ENCODE data around the gene MICU1.

MICU1 gene

GRCh38 chr10:72574636-72575035 lies 51.2 kb downstream of the MICU1 start:
- no peaks in the 10 kb centered on the region for H3K27me3 ChIP-seq (ENCODE audit: insufficient read depth, insufficient read length)
- no peak overlapping the region for H3K4me3 ChIP-seq (ENCODE audit: insufficient read length, low read depth)
- TF ChIP-seq YY1 (IDR thresholded peaks at IDR 0.05; ENCODE audit: insufficient read depth, insufficient read length) (no peak), ZNF274 (IDR thresholded peaks at IDR 0.05; ENCODE audit: low read depth, low read length) (no peak), SUZ12 (IDR thresholded peaks at IDR 0.05; ENCODE audit: extremely low read depth, insufficient read depth, insufficient read length) (no peak)
- no peak overlapping the region for H3K9ac ChIP-seq (ENCODE audit: insufficient read length, low read depth)
- DNase-seq (ENCODE audit: low read depth, low spot score), result no peak
- no peaks in the 10 kb centered on the region for H3K9me3 ChIP-seq (ENCODE audit: insufficient read depth, low read length)
- no peaks in the 10 kb centered on the region for H3K36me3 ChIP-seq (ENCODE audit: insufficient read depth, insufficient read length, low read length)
- H3K4me1 ChIP-seq (ENCODE audit: insufficient read depth, insufficient read length), result no peaks in the 10 kb centered on the region

GRCh38 chr10:72573079-72573478 lies 52.8 kb downstream of the MICU1 start:
- no peak overlapping the region for H3K9ac ChIP-seq (ENCODE audit: insufficient read length, low read depth)
- no peak for DNase-seq (ENCODE audit: low read depth, low spot score)
- no peak overlapping the region for H3K4me3 ChIP-seq (ENCODE audit: insufficient read length, low read depth)
- no peaks in the 10 kb centered on the region for H3K9me3 ChIP-seq (ENCODE audit: insufficient read depth, low read length)
- H3K4me1 ChIP-seq (ENCODE audit: insufficient read depth, insufficient read length), result no peaks in the 10 kb centered on the region
- no peaks in the 10 kb centered on the region for H3K36me3 ChIP-seq (ENCODE audit: insufficient read depth, insufficient read length, low read length)
- no peaks in the 10 kb centered on the region for H3K27me3 ChIP-seq (ENCODE audit: insufficient read depth, insufficient read length)
- TF ChIP-seq YY1 (IDR thresholded peaks at IDR 0.05; ENCODE audit: insufficient read depth, insufficient read length), result no peak
- no peak for TF ChIP-seq SUZ12 (IDR thresholded peaks at IDR 0.05; ENCODE audit: extremely low read depth, insufficient read depth, insufficient read length)
- TF ChIP-seq ZNF274 (IDR thresholded peaks at IDR 0.05; ENCODE audit: low read depth, low read length), result no peak

GRCh38 chr10:72567889-72568640 lies 57.8 kb downstream of the MICU1 start:
- Histone ChIP-seq H3K9me3 (ENCODE audit: insufficient read depth, low read length) (no peaks in the 10 kb centered on the region), H3K9ac (ENCODE audit: insufficient read length, low read depth) (no peak overlapping the region), H3K27me3 (ENCODE audit: insufficient read depth, insufficient read length) (no peaks in the 10 kb centered on the region), H3K36me3 (ENCODE audit: insufficient read depth, insufficient read length, low read length) (peaks cover 9% of the 10 kb centered on the region), H3K4me1 (ENCODE audit: insufficient read depth, insufficient read length) (no peaks in the 10 kb centered on the region), H3K4me3 (ENCODE audit: insufficient read length, low read depth) (no peak overlapping the region)
- no peak for DNase-seq (ENCODE audit: low read depth, low spot score)
- TF ChIP-seq YY1 (IDR thresholded peaks at IDR 0.05; ENCODE audit: insufficient read depth, insufficient read length), result no peak
- TF ChIP-seq SUZ12 (IDR thresholded peaks at IDR 0.05; ENCODE audit: extremely low read depth, insufficient read depth, insufficient read length), result no peak
- TF ChIP-seq ZNF274 (IDR thresholded peaks at IDR 0.05; ENCODE audit: low read depth, low read length), result no peak

- H3K4me1 ChIP-seq (ENCODE audit: insufficient read depth, insufficient read length), result no peaks in the 10 kb centered on the region
- no peak overlapping the region for H3K4me3 ChIP-seq (ENCODE audit: insufficient read length, low read depth)
- no peak overlapping the region for H3K9ac ChIP-seq (ENCODE audit: insufficient read length, low read depth)
- H3K27me3 ChIP-seq (ENCODE audit: insufficient read depth, insufficient read length), result no peaks in the 10 kb centered on the region
- H3K36me3 ChIP-seq (ENCODE audit: insufficient read depth, insufficient read length, low read length), result peaks cover 14% of the 10 kb centered on the region
- H3K9me3 ChIP-seq (ENCODE audit: insufficient read depth, low read length), result no peaks in the 10 kb centered on the region
- no peak for TF ChIP-seq YY1 (IDR thresholded peaks at IDR 0.05; ENCODE audit: insufficient read depth, insufficient read length)
- TF ChIP-seq SUZ12 (IDR thresholded peaks at IDR 0.05; ENCODE audit: extremely low read depth, insufficient read depth, insufficient read length), result no peak
- TF ChIP-seq ZNF274 (IDR thresholded peaks at IDR 0.05; ENCODE audit: low read depth, low read length), result no peak
- no peak for DNase-seq (ENCODE audit: low read depth, low spot score)
These were observed 58.5 kb downstream of the MICU1 start for GRCh38 chr10:72567421-72567820.

- Histone ChIP-seq H3K4me1 (ENCODE audit: insufficient read depth, insufficient read length) (no peaks in the 10 kb centered on the region), H3K9ac (ENCODE audit: insufficient read length, low read depth) (no peak overlapping the region), H3K4me3 (ENCODE audit: insufficient read length, low read depth) (no peak overlapping the region), H3K36me3 (ENCODE audit: insufficient read depth, insufficient read length, low read length) (peaks cover 28% of the 10 kb centered on the region), H3K9me3 (ENCODE audit: insufficient read depth, low read length) (no peaks in the 10 kb centered on the region; the same call in 1 of the 2 replicates), H3K27me3 (ENCODE audit: insufficient read depth, insufficient read length) (no peaks in the 10 kb centered on the region)
- TF ChIP-seq SUZ12 (IDR thresholded peaks at IDR 0.05; ENCODE audit: extremely low read depth, insufficient read depth, insufficient read length), result no peak
- TF ChIP-seq ZNF274 (IDR thresholded peaks at IDR 0.05; ENCODE audit: low read depth, low read length), result no peak
- TF ChIP-seq YY1 (IDR thresholded peaks at IDR 0.05; ENCODE audit: insufficient read depth, insufficient read length), result no peak
- no peak for DNase-seq (ENCODE audit: low read depth, low spot score)
These were observed 61.3 kb downstream of the MICU1 start for GRCh38 chr10:72564596-72564995.

GRCh38 chr10:72563327-72563932 lies 62.4 kb downstream of the MICU1 start:
- no peak for TF ChIP-seq ZNF274 (IDR thresholded peaks at IDR 0.05; ENCODE audit: low read depth, low read length)
- no peak for TF ChIP-seq SUZ12 (IDR thresholded peaks at IDR 0.05; ENCODE audit: extremely low read depth, insufficient read depth, insufficient read length)
- TF ChIP-seq YY1 (IDR thresholded peaks at IDR 0.05; ENCODE audit: insufficient read depth, insufficient read length), result no peak

GRCh38 chr10:72561745-72562166 lies 64.1 kb downstream of the MICU1 start:
- Histone ChIP-seq H3K9me3 (ENCODE audit: insufficient read depth, low read length) (no peaks in the 10 kb centered on the region; the same call in 1 of the 2 replicates), H3K4me3 (ENCODE audit: insufficient read length, low read depth) (no peak overlapping the region), H3K27me3 (ENCODE audit: insufficient read depth, insufficient read length) (no peaks in the 10 kb centered on the region), H3K4me1 (ENCODE audit: insufficient read depth, insufficient read length) (no peaks in the 10 kb centered on the region), H3K9ac (ENCODE audit: insufficient read length, low read depth) (no peak overlapping the region), H3K36me3 (ENCODE audit: insufficient read depth, insufficient read length, low read length) (peaks cover 31% of the 10 kb centered on the region)
- TF ChIP-seq ZNF274 (IDR thresholded peaks at IDR 0.05; ENCODE audit: low read depth, low read length), result no peak
- no peak for TF ChIP-seq SUZ12 (IDR thresholded peaks at IDR 0.05; ENCODE audit: extremely low read depth, insufficient read depth, insufficient read length)
- no peak for TF ChIP-seq YY1 (IDR thresholded peaks at IDR 0.05; ENCODE audit: insufficient read depth, insufficient read length)
- DNase-seq (ENCODE audit: low read depth, low spot score), result no peak

More at GRCh38 chr10:72563327-72563932, 62.4 kb downstream of the MICU1 start:
- Histone ChIP-seq H3K4me1 (ENCODE audit: insufficient read depth, insufficient read length) (no peaks in the 10 kb centered on the region), H3K27me3 (ENCODE audit: insufficient read depth, insufficient read length) (no peaks in the 10 kb centered on the region), H3K9ac (ENCODE audit: insufficient read length, low read depth) (no peak overlapping the region), H3K9me3 (ENCODE audit: insufficient read depth, low read length) (no peaks in the 10 kb centered on the region; the same call in 1 of the 2 replicates), H3K36me3 (ENCODE audit: insufficient read depth, insufficient read length, low read length) (peaks cover 28% of the 10 kb centered on the region), H3K4me3 (ENCODE audit: insufficient read length, low read depth) (no peak overlapping the region)
- DNase-seq (ENCODE audit: low read depth, low spot score), result no peak

Data from NT2/D1 (cell line).